K562 (cell line): Measurements from ENCODE around the gene UFSP1. TPM values are rescaled to one million over a fixed set of nuclear protein-coding genes. Genes with fewer than 3 reads are reported as not detected.

Experiments
- ATAC-seq: fragments of 200-7000 bp; cut with Tn5 transposase; 3 replicates; pipeline ENCODE4 v1.9.1; 2020; ENCODE audit warnings: moderate library complexity
- BruUV-seq: library from RNA; stranded (reverse); fragments of 400-500 nt; replicated peaks from 2 replicates; lab custom pipeline; 2021; lab: Mats Ljungman, UMichigan
- CTCF ChIA-PET: fragments of 300-600 bp; formaldehyde crosslinking; extraction: SDS; loops from one replicate; lab custom pipeline; 2021; ENCODE audit warnings: low intra/inter-chr PET ratio; lab: Yijun Ruan, JAX
- POLR2A ChIA-PET: fragments of 300-600, 350-650 bp; sonication (Branson Sonifier 250); formaldehyde crosslinking; extraction: SDS; loops from one replicate; lab custom pipeline; 2021; ENCODE audit warnings: antibody characterized with exemption, inconsistent platforms; lab: Yijun Ruan, JAX
- DNase-seq, 4 experiments: peaks; one replicate each; pipeline versions ENCODE4 v3.0.0 to v3.0.0-alpha.2; 2011 to 2018; ENCODE audit warnings: low spot score in 3 of 4, mixed read lengths in 3 of 4; ENCODE audit errors: extremely low read depth in 1 of 4
- FAIRE-seq: peaks from 2 replicates; lab custom pipeline; 2011; peaks lifted over from hg19 to GRCh38; lab: Jason Lieb, UNC
- H2AFZ ChIP-seq: 2 replicates; pipeline ENCODE4 v1.6.0; 2011; ENCODE audit warnings: low read depth, low read length, control low read depth, inconsistent platforms
- H3K27ac ChIP-seq: fragments of 200-600 bp; 3 replicates; pipeline ENCODE4 v1.8.0; 2011; ENCODE audit warnings: low read depth, mild to moderate bottlenecking, control low read depth, inconsistent platforms, low read length, moderate library complexity, mixed read lengths; ENCODE audit errors: extremely low read depth
- H3K27me3 ChIP-seq, 2 experiments: fragments of 300-600 bp in 1 of 2; 2 replicates in 1 of 2; 3 replicates in 1 of 2; pipeline versions ENCODE4 v1.6.0 to v1.8.0; 2011; ENCODE audit warnings: inconsistent platforms in 2 of 2, low read length in 2 of 2, mild to moderate bottlenecking in 1 of 2, mixed read lengths in 1 of 2, moderate library complexity in 1 of 2; ENCODE audit not compliant: control insufficient read depth in 2 of 2, insufficient read depth in 2 of 2
- H3K36me3 ChIP-seq: fragments of 300-600 bp; 3 replicates; pipeline ENCODE4 v1.8.0; 2011; ENCODE audit warnings: mild to moderate bottlenecking, low read length, inconsistent platforms; ENCODE audit not compliant: control insufficient read depth, insufficient read depth
- H3K4me1 ChIP-seq, 2 experiments: fragments of 200-600 bp in 1 of 2; replicated peaks in 1 of 2; 2 replicates in 1 of 2; 3 replicates in 1 of 2; pipeline versions ENCODE4 v1.5.1 to v1.8.0; 2011; ENCODE audit warnings: inconsistent platforms in 2 of 2, low read length in 2 of 2, mild to moderate bottlenecking in 1 of 2, mixed read lengths in 1 of 2, moderate library complexity in 1 of 2; ENCODE audit not compliant: control insufficient read depth in 2 of 2, insufficient read depth in 2 of 2
- H3K4me2 ChIP-seq: 2 replicates; pipeline ENCODE4 v1.6.1; 2011; ENCODE audit warnings: low read length, control low read depth, inconsistent platforms, mixed read lengths; ENCODE audit not compliant: insufficient read depth
- H3K4me3 ChIP-seq: fragments of 200-600 bp; sonication (generic), shearing (Covaris generic); 2 replicates; pipeline ENCODE4 v1.5.1; 2016; ENCODE audit warnings: control low read depth, inconsistent platforms
- H3K79me2 ChIP-seq: fragments of 200-600 bp; 3 replicates; pipeline ENCODE4 v1.8.0; 2011; ENCODE audit warnings: low read length, inconsistent platforms; ENCODE audit not compliant: control insufficient read depth, insufficient read depth
- H3K9ac ChIP-seq, 2 experiments: 2 replicates each; pipeline versions ENCODE4 v1.6.0 to v1.6.1; 2011; ENCODE audit warnings: low read depth in 2 of 2, low read length in 2 of 2, control low read depth in 1 of 2, inconsistent platforms in 1 of 2, mild to moderate bottlenecking in 1 of 2, mixed read lengths in 1 of 2; ENCODE audit not compliant: insufficient read depth in 1 of 2
- H3K9me1 ChIP-seq: one replicate; pipeline ENCODE4 v1.6.0; 2011; ENCODE audit warnings: inconsistent platforms, mild to moderate bottlenecking, low read length, moderate library complexity; ENCODE audit not compliant: control insufficient read depth, insufficient read depth
- H3K9me3 ChIP-seq: replicated peaks from 2 replicates; pipeline ENCODE4 v1.5.1; 2011; ENCODE audit warnings: low read depth, low read length, inconsistent platforms; ENCODE audit not compliant: control insufficient read depth, insufficient read depth
- H4K20me1 ChIP-seq: replicated peaks from 2 replicates; pipeline ENCODE4 v1.6.1; 2011; ENCODE audit warnings: low read length, inconsistent platforms, mixed read lengths; ENCODE audit not compliant: control insufficient read depth, insufficient read depth
- ARID1B ChIP-seq: fragments of 450-650 bp; IDR thresholded peaks from 2 replicates; pipeline ENCODE4 v1.6.1; 2016; ENCODE audit warnings: antibody characterized with exemption, mild to moderate bottlenecking, inconsistent platforms
- CBFA2T2 ChIP-seq: fragments of 450-650 bp; conservative IDR thresholded peaks from 2 replicates; pipeline ENCODE4 v1.6.1; 2017; ENCODE audit warnings: mild to moderate bottlenecking
- CBFA2T3 ChIP-seq: fragments of 450-650 bp; IDR thresholded peaks from 2 replicates; pipeline ENCODE4 v1.6.1; 2017
- ELF4 ChIP-seq: fragments of 450-650 bp; formaldehyde crosslinking; IDR thresholded peaks from 2 replicates; pipeline ENCODE4 v1.4.0; 2022; ENCODE audit warnings: missing genetic modification characterization
- HNRNPL ChIP-seq: fragments of 200-400 bp; formaldehyde crosslinking; IDR thresholded peaks from 2 replicates; pipeline ENCODE4 v1.6.1; 2017; ENCODE audit warnings: low read depth, mild to moderate bottlenecking, low read length
- NCOR1 ChIP-seq: fragments of 450-650 bp; IDR thresholded peaks from 2 replicates; pipeline ENCODE4 v1.6.1; 2016; ENCODE audit warnings: mild to moderate bottlenecking, moderate library complexity
- NFIC ChIP-seq: fragments of 450-650 bp; IDR thresholded peaks from 2 replicates; pipeline ENCODE4 v1.6.1; 2017; ENCODE audit warnings: mild to moderate bottlenecking, inconsistent platforms
- RBFOX2 ChIP-seq: fragments of 200-400 bp; formaldehyde crosslinking; IDR thresholded peaks from 2 replicates; pipeline ENCODE4 v1.6.1; 2017; ENCODE audit warnings: low read depth, mild to moderate bottlenecking, low read length, moderate library complexity
- TAL1 ChIP-seq: fragments of 450-650 bp; IDR thresholded peaks from 2 replicates; pipeline ENCODE4 v1.6.1; 2016; ENCODE audit warnings: mild to moderate bottlenecking
- TCF15 ChIP-seq: fragments of 250-450 bp; sonication (Bioruptor Pico); IDR thresholded peaks from 2 replicates; pipeline ENCODE4 v1.8.0; 2022; ENCODE audit warnings: moderate library complexity, mild to moderate bottlenecking, inconsistent platforms
- TCF3 ChIP-seq: sonication (generic); formaldehyde crosslinking; IDR thresholded peaks from 2 replicates; pipeline ENCODE4 v1.4.0; 2020; ENCODE audit warnings: mild to moderate bottlenecking, missing genetic modification reagents
- TFAP4 ChIP-seq: sonication (generic); formaldehyde crosslinking; IDR thresholded peaks from 2 replicates; pipeline ENCODE4 v1.8.0; 2022; ENCODE audit warnings: missing genetic modification reagents, mild to moderate bottlenecking, moderate library complexity, borderline replicate concordance
- THAP12 ChIP-seq: fragments of 250-450 bp; sonication (Bioruptor Pico); IDR thresholded peaks from 2 replicates; pipeline ENCODE4 v1.9.0; 2021; ENCODE audit warnings: mild to moderate bottlenecking, inconsistent platforms
- ZBTB26 ChIP-seq: fragments of 450-650 bp; formaldehyde crosslinking; IDR thresholded peaks from 2 replicates; pipeline ENCODE4 v1.4.0; 2022; ENCODE audit warnings: missing genetic modification characterization
- ZNF143 ChIP-seq: sonication (generic); formaldehyde crosslinking; IDR thresholded peaks from 2 replicates; pipeline ENCODE4 v1.9.0; 2022; ENCODE audit warnings: mild to moderate bottlenecking, missing genetic modification reagents
- ZNF79 ChIP-seq: fragments of 250-450 bp; sonication (Bioruptor Pico); IDR thresholded peaks from 2 replicates; pipeline ENCODE4 v1.4.0; 2020; ENCODE audit warnings: low read depth, mild to moderate bottlenecking, moderate library complexity
- ZSCAN32 ChIP-seq: fragments of 450-650 bp; formaldehyde crosslinking; IDR thresholded peaks from 2 replicates; pipeline ENCODE4 v1.4.0; 2020; ENCODE audit warnings: mild to moderate bottlenecking, moderate library complexity
- WGBS: fragments of 100-300 bp; shearing (Covaris generic); methylation state at CpG from one replicate; pipeline ENCODE4 v1.1.6; 2016; ENCODE audit warnings: low coverage, mixed read lengths; ENCODE audit not compliant: insufficient coverage; ENCODE audit errors: missing lambda C conversion rate; 5-methylcytosine and 5-hydroxymethylcytosine counted together
- in situ Hi-C: fragments of 300-500 bp; cut with MboI; formaldehyde crosslinking; loops from 4 replicates; pipeline ENCODE4 v1.15.0; 2018; ENCODE audit warnings: inconsistent platforms, mixed read lengths
- intact Hi-C: fragments of 100-400 bp; cut with micrococcal nuclease; formaldehyde crosslinking; loops from 2 replicates; pipeline ENCODE4 v1.14.2; 2022
- polyA plus RNA-seq, 8 experiments: library from polyadenylated mRNA; depleted of rRNA in 4 of 8; stranded (reverse) in 5 of 8; unstranded in 3 of 8; fragments of >200 nt; fragmentation: Nextera tagmentation in 2 of 8; fragmentation: Illumina TruSeq in 1 of 8; extraction: Ambion mirVana in 2 of 8; extraction: Trizol in 1 of 8; gene quantifications; 2 replicates each; pipeline versions ENCODE4 v1.2.1 to v1.2.3, GENCODE V29; 2011 to 2014; ENCODE audit warnings: inconsistent platforms in 1 of 8, missing spikeins in 1 of 8
- total RNA-seq, 7 experiments: library from RNA; depleted of rRNA in 6 of 7; stranded (reverse); fragments of >200 nt in 6 of 7; fragmentation: Illumina TruSeq in 2 of 7; extraction: Trizol in 2 of 7; gene quantifications; 2 replicates each; pipeline versions ENCODE4 v1.2.1 to v1.2.3, GENCODE V29; 2011 to 2021; ENCODE audit warnings: low replicate concordance in 1 of 7

Gene UFSP1
- total and polyA plus RNA-seq, 9 of the 15 experiments (the other 6 are each of a cell fraction or from before 2014, with no cell fraction given): 0.50 to 18.8 (median 2.1) TPM

GRCh38 chr7:100893910-100894721 is 4.6 kb upstream of the UFSP1 start:
- H3K27ac ChIP-seq: no peak overlapping the region; the same call in 1 of the 3 replicates
- in situ Hi-C loops: loop anchor here (5.0 kb wide), 1 partner anchor 163 kb away; no protein-coding TSS in a partner anchor
- H3K27me3 ChIP-seq: no peaks in the 10 kb centered on the region
- peak overlapping the region; percentile 75 for H2AFZ ChIP-seq
- H3K9me3 ChIP-seq: no peaks in the 10 kb centered on the region
- ChIA-PET POLR2A (interaction anchor here (0.9 to 1.8 kb wide), 2 partner anchors 19 to 20 kb away, joined by 3 to 6 read pairs; partner anchors contain the start of gene SRRT), CTCF (interaction anchor here (0.6 to 2.3 kb wide), 7 partner anchors 165 to 645 kb away, joined by 3 to 28 read pairs (median 5); no protein-coding TSS in a partner anchor)
- WGBS: 33% methylated on average over 32 of the region's 40 CpGs
- H3K4me2 ChIP-seq: peak overlapping the region; percentile 71
- peaks cover 33 to 91% of the 10 kb centered on the region in 2 experiments for H3K4me1 ChIP-seq
- no peaks in the 10 kb centered on the region for H4K20me1 ChIP-seq
- FAIRE-seq (peak; percentile 35), DNase-seq (peak in 3 of 4 experiments; percentile 12 to 70 (median 30)), ATAC-seq (no peak)
- no peaks in the 10 kb centered on the region for H3K9me1 ChIP-seq
- H3K36me3 ChIP-seq: no peaks in the 10 kb centered on the region; the same call in 2 of the 3 replicates
- H3K4me3 ChIP-seq: peak overlapping the region; percentile 52
- BruUV-seq: no TSS peak
- H3K9ac ChIP-seq: peak overlapping the region; percentile 52 to 90
- peaks cover 10% of the 10 kb centered on the region for H3K79me2 ChIP-seq
- intact Hi-C loops: no loop called here
- TF ChIP-seq NFIC: peak; percentile 40; the same call in 1 of the 2 replicates
- peak; percentile 26; the same call in 1 of the 2 replicates for TF ChIP-seq TFAP4
- TF ChIP-seq ZNF143 (CRISPR knock-in tag): no peak
- no peak for TF ChIP-seq ZNF79
- TF ChIP-seq RBFOX2: 0 out of 2 replicates have a peak, but pooled peaks have one; percentile 27
- TF ChIP-seq ELF4 (CRISPR knock-in tag): 0 out of 2 replicates have a peak, but pooled peaks have one; percentile 32
- TF ChIP-seq TAL1: peak; percentile 29; the same call in 1 of the 2 replicates
- TF ChIP-seq CBFA2T2: peak; percentile 62
- peak; percentile 83 for TF ChIP-seq CBFA2T3
- TF ChIP-seq TCF15 (CRISPR knock-in tag): no peak
- TF ChIP-seq ARID1B: peak; percentile 55
- TF ChIP-seq ZSCAN32 (CRISPR knock-in tag): no peak
- TF ChIP-seq TCF3 (CRISPR knock-in tag): peak; percentile 35; the same call in 1 of the 2 replicates
- TF ChIP-seq THAP12 (CRISPR knock-in tag): peak; percentile 21; the same call in 1 of the 2 replicates
- 0 out of 2 replicates have a peak, but pooled peaks have one; percentile 47 for TF ChIP-seq HNRNPL
- 0 out of 2 replicates have a peak, but pooled peaks have one; percentile 6 for TF ChIP-seq ZBTB26 (CRISPR knock-in tag)
- peak; percentile 52; the same call in 1 of the 2 replicates for TF ChIP-seq NCOR1
